ENCODE measurements around the gene KANK4. TPM values are rescaled to one million over a fixed set of nuclear protein-coding genes. Genes with fewer than 3 reads are reported as not detected.

The KANK4 gene
- total RNA-seq, 4 donors from 2014 or later = 0.54 to 0.59 (median 0.56) TPM; not detected in 1

DNA sequence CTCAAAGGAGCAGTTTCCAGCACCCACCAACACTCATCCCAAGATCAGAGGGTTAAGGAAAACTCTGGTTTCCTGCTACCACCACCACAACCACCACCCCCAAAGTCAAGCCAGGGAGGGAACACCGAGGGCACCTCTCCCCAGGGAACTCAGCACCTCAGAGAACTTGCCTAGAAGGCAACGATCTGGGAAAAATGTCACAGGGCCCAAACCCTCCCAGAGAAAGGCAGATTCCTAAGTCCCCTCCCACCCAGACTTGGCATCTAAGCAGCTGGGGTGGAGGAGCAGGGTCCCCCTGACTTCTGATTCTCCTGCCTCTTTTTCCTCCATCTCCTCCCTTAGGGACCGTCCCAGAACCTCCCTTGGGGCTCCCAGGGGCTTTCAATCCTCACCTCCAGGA is 10.6 kb downstream of the KANK4 start:
- no peaks in the 10 kb centered on the region for H3K36me3 ChIP-seq
- H3K9me3 ChIP-seq = no peaks in the 10 kb centered on the region
- no peaks in the 10 kb centered on the region for H3K27me3 ChIP-seq
- 37 to 75% methylated on average over 3 of the region's 3 CpGs for WGBS, 2 donors
- TF ChIP-seq POLR2A (IDR thresholded peaks at IDR 0.05) = no peak
- TF ChIP-seq, protein P1, sequence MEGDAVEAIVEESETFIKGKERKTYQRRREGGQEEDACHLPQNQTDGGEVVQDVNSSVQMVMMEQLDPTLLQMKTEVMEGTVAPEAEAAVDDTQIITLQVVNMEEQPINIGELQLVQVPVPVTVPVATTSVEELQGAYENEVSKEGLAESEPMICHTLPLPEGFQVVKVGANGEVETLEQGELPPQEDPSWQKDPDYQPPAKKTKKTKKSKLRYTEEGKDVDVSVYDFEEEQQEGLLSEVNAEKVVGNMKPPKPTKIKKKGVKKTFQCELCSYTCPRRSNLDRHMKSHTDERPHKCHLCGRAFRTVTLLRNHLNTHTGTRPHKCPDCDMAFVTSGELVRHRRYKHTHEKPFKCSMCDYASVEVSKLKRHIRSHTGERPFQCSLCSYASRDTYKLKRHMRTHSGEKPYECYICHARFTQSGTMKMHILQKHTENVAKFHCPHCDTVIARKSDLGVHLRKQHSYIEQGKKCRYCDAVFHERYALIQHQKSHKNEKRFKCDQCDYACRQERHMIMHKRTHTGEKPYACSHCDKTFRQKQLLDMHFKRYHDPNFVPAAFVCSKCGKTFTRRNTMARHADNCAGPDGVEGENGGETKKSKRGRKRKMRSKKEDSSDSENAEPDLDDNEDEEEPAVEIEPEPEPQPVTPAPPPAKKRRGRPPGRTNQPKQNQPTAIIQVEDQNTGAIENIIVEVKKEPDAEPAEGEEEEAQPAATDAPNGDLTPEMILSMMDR (IDR thresholded peaks at IDR 0.05) = no peak
- H3K27ac ChIP-seq = no peak overlapping the region
- DNase-seq = no peak
- no peaks in the 10 kb centered on the region for H3K4me1 ChIP-seq
- H3K4me3 ChIP-seq (replicated peaks in 1 of 3) = no peak overlapping the region
- intact Hi-C loops (cut with DNase I) = no loop called here

DNA sequence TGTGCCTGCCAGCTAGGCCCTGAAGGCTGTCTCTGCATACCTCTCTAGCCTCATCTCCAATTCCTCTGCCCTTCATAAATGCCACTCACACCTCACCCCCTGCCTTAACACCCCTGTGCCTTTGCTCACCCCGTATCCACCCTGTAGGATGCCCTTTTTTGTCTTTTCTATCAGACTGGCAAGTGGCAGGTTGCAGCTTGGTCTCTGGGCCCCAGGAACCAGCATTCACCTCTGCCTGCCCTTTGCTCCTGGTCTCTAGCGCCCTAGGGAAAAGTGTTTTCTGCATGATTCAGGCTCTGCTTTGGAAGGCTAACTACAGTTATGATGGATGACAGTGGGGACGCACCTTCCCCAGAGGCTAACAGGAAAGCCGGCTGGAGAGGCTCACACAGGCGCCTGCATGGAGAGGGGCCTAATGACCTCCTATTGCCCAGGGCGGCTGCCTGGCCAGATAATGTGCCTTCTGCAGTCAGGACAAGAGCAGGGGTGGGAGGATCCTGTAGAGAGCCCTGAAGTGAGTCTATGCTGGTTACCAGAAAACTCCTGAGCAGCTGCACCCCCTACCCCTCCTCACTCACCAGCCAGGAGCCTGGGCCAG is 11.2 kb downstream of the KANK4 start:
- WGBS, 2 donors = 61 to 76% methylated on average over 6 of the region's 6 CpGs
- intact Hi-C loops (cut with DNase I) = no loop called here
- H3K36me3 ChIP-seq = no peaks in the 10 kb centered on the region
- no peak overlapping the region for H3K27ac ChIP-seq
- no peak for DNase-seq
- no peaks in the 10 kb centered on the region for H3K4me1 ChIP-seq
- no peak overlapping the region for H3K4me3 ChIP-seq (replicated peaks in 1 of 3)
- TF ChIP-seq, protein P1 (IDR thresholded peaks at IDR 0.05) = no peak
- TF ChIP-seq POLR2A (IDR thresholded peaks at IDR 0.05) = no peak
- H3K9me3 ChIP-seq = no peaks in the 10 kb centered on the region
- no peaks in the 10 kb centered on the region for H3K27me3 ChIP-seq

DNA sequence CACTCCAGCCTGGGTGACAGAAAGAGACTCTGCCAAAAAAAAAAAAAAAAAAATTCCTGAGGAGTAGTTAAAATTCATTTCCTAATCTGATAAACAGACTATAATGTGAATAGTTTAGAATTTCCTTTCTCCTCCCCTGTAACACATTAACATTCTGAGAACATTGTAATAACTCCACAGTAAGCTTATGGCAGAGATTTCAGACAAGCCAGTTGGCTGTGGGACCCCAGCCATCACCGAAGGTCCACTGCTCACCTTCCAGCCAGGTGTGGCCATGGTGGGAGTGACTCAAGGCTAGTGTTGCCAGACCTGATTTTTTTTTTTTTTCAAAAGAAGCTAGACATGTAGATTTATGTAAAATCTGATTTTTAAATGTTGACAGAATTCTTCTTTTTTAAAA is 11.8 kb downstream of the KANK4 start:
- TF ChIP-seq POLR2A (IDR thresholded peaks at IDR 0.05) = no peak
- TF ChIP-seq, protein P1 (IDR thresholded peaks at IDR 0.05) = no peak
- Histone ChIP-seq H3K4me1 (no peaks in the 10 kb centered on the region), H3K27me3 (no peaks in the 10 kb centered on the region), H3K27ac (no peak overlapping the region), H3K9me3 (no peaks in the 10 kb centered on the region), H3K36me3 (no peaks in the 10 kb centered on the region), H3K4me3 (replicated peaks in 1 of 3) (no peak overlapping the region)
- 67 to 89% methylated on average over 1 of the region's 1 CpG for WGBS, 2 donors
- intact Hi-C loops (cut with DNase I) = no loop called here
- DNase-seq = no peak

DNA sequence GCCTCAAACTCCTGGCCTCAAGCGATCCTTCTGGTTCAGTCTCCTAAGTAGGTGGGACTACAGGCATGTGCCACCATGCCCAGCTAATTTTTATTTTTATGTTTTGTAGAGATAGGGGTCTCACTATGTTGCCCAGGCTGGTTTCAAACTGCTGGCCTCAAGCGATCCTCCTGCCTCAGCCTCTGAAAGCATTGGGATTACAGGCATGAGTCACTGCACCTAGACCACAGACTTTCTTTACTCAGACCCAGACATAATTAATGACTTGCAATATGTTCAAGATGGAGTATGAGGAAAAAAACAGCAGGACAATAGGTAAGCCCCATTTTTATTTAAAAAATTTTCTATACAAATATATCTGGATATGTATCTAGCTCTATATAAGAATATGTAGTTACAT is 13.2 kb downstream of the KANK4 start:
- H3K4me1 ChIP-seq = no peaks in the 10 kb centered on the region
- DNase-seq = no peak
- WGBS, 2 donors = 94 to 98% methylated on average over 2 of the region's 2 CpGs
- intact Hi-C loops (cut with DNase I) = no loop called here
- no peaks in the 10 kb centered on the region for H3K36me3 ChIP-seq
- H3K9me3 ChIP-seq = no peaks in the 10 kb centered on the region
- no peak overlapping the region for H3K27ac ChIP-seq
- no peak for TF ChIP-seq POLR2A (IDR thresholded peaks at IDR 0.05)
- TF ChIP-seq, protein P1 (IDR thresholded peaks at IDR 0.05) = no peak
- no peaks in the 10 kb centered on the region for H3K27me3 ChIP-seq
- no peak overlapping the region for H3K4me3 ChIP-seq (replicated peaks in 1 of 3)

DNA sequence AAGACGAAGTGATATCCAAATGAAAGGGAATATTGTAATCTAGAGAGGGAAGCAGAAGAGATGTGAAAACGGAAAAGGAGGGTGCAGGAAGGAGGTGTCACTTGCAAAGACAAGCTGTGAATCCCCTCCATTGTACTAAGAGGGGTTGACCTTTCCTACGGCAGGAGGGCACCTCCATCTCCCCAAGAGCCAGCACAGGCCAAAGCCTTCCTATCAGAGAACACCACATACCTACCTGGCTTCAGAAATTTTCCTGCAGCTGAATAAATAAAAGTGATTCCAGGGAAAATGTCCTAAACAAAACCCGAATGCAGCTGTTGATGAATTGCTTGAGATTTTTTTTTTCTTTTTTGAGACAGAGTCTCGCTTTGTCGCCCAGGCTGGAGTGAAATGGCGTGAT is 14.3 kb downstream of the KANK4 start:
- TF ChIP-seq, protein P1 (IDR thresholded peaks at IDR 0.05) = no peak
- TF ChIP-seq POLR2A (IDR thresholded peaks at IDR 0.05) = no peak
- H3K4me3 ChIP-seq (replicated peaks in 1 of 3) = no peak overlapping the region
- H3K27ac ChIP-seq = no peak overlapping the region
- no peak for DNase-seq
- no peaks in the 10 kb centered on the region for H3K36me3 ChIP-seq
- H3K9me3 ChIP-seq = no peaks in the 10 kb centered on the region
- peaks cover under 1 to 3% of the 10 kb centered on the region in 2 donors for H3K4me1 ChIP-seq
- no peaks in the 10 kb centered on the region for H3K27me3 ChIP-seq
- intact Hi-C loops (cut with DNase I) = no loop called here
- WGBS, 2 donors = 81 to 85% methylated on average over 7 of the region's 7 CpGs
